Activated T-cell treated with anti-CD3 and anti-CD28 coated beads for 1 hour (primary cell): ENCODE data around the gene ERBB2.
"Not testable (repeated sequence)": the region's sequence is repeated elsewhere in the genome, so short reads cannot be mapped to it uniquely, and the experiment has no call there.

ENCODE experiments used
- DNase-seq: peaks from one replicate; pipeline ENCODE4 v3.0.0-alpha.2; 2020; ENCODE audit warnings: low read depth

Gene ERBB2

DNA sequence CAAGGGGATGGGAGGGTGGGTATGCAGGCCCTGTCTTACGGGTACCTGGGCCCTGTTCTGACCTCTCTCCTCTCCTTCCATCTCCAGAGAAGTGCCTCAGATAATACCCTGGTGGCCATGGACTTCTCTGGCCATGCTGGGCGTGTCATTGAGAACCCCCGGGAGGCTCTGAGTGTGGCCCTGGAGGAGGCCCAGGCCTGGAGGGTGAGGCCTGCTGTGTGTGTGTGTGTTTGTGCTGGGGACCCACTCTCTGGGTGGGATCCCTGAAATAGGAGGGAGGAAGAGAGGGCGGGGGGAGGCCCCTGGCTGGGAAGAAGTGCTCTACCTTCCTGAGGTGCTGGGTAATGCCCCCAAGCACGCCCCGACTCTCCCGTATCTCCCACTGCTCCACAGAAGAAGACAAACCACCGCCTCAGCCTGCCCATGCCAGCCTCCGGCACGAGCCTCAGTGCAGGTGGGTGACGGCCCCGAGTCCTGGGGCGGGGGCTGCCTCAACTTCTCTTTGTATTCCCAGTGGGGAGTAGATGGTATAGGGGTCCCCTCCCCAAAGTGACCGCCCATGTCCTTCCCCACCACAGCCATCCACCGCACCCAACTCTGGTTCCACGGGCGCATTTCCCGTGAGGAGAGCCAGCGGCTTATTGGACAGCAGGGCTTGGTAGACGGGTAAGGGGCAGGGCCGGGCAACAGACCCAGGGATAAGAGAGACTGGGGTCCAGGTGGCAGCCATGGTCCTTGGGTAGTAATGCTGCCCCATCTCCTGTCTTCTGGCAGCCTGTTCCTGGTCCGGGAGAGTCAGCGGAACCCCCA is 45.7 kb downstream of the ERBB2 start:
- no peak for DNase-seq

DNA sequence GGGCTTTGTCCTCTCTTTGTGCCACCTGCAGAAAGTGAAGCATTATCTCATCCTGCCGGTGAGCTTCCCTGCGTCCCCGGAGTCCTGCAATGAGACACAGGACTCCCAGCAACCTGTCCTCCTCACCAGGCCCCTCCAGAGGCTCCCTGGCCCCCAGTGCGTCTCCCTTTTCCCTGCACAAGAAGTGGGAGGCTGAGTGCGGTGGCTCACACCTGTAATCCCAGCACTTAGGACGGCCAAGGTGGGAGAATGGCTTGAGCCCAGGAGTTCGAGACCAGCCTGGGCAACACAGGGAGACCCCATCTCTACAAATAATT is 46.2 kb downstream of the ERBB2 start:
- no peak for DNase-seq

DNA sequence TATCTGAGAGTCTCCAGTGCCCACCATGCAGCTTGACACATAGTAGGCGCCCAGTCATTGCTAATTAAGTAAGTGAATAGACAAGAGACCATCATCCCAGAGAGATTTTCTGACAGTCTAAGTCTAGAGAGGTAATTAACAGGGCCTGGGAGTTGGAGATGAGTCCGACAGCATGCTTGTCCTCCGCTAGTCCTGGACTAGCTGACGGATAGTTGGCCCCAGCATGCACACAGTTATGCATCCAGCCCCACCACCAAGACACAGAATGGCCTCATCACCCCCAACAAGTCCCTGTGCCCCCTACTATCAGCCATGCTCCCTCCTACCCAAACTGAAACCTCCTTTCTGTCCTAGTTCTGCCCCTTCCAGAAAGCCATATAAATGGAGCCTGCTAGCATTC is 47.9 kb downstream of the ERBB2 start:
- DNase-seq = no peak

DNA sequence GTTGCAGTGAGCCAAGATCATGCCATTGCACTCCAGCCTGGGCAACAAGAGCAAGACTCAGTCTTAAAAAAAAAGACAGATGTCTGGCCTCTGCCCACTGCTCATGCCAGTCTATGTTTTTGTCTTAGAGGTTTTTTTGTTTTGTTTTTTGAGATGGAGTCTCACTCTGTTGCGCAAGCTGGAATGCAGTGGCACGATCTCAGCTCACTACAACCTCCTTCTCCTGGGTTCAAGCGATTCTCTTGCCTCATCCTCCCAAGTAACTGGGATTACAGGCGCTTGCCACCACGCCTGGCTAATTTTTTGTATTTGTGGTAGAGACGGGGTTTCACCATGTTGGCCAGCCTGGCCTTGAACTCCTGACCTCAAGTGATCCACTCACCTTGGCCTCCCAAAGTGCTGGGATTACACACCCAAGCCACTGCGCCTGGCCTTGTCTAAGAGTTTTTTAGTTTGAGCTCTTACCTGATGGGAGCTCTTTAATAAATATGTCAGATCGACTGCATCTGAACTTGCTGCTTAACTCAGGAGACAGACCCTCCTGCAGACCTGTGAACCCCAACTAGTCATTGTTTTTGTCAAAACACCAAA is 48.7 kb downstream of the ERBB2 start:
- not testable (repeated sequence) for DNase-seq

DNA sequence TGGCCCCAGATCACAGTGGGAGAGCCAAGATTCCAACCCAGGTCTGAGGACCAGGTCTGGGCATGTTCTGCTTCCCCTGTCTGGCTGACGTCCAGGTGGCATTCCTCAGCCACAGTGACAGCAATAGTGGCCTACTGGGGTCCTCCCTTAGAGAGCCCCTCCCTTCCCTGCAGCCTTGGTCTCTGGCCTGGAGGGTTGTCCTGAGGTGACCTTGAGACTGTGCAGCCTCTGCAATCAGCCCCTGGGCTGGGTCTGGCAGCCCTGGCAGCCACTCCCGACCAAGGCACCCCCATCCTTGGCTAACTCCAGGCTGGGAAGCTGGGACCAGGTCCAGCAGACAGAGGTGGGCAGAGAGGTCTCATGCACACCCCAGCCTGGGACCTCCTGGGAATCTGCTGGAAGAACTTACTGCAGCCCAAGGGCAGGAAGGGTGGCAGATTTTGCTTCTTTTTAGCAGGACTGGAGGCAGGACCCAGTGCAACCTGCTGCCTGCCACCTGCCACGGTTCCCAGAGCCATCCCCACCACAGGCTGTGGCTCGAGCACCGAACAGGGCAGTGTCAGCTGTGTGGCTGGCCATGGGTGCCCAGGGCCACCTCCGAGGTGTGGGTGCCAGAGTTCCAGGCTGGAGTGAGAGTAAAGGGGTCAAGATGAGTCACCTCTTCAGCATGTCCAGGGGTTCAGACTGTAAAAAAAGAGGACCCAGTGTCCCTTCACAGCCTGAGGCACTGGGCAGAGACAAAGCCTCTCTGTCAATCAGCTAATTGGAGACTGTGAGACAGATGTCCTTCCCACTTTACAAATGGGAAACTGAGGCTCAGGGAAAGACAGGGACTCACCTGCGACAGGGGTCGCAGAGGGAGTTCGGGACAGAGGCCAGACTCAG is 50.5 kb downstream of the ERBB2 start:
- no peak for DNase-seq

DNA sequence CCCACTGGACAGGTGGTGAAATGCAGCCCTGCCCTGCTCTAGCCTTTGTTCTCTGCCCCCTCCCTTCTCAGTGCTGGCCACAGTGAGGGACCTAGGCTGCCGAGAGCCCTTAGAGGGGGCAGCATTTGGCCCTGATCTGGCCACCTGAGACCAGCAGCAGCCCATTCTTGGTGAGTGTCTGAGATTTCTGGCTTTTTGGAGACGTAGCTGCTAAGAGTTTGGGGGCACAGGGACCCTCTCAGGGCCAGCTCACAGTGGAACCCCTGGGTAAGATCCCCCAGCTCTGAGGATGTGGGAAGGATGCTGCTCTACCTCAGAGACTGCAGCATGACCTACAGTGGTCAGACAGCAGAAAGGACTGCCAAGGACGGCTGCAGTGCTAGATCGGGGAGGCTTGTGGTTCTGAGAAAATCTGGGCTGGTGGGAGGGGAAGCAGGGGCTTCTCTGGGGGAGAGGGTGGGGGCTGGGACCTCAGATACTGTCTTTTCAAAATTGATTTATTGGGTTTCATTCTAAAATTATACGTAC is 51.2 kb downstream of the ERBB2 start:
- DNase-seq = no peak

DNA sequence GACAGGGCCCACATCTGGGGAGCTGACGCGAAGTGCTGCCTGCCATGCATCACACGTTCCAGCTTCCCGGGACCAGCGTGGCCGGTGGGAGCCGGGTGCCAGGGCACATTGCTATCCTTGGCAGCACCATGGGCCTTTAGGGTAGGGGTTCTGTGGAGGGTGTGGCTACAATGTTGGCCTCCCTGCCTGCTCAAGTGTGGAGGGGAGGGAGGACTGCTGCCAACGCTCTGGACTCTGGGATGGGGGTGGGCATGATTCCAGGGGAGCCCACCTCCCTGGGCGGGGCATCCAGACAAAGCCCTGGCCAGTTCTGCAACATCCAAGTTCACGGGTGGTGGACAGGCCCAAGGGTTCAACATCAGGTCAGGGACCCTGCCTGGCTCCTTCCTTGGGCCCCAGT is 51.8 kb downstream of the ERBB2 start:
- no peak for DNase-seq

DNA sequence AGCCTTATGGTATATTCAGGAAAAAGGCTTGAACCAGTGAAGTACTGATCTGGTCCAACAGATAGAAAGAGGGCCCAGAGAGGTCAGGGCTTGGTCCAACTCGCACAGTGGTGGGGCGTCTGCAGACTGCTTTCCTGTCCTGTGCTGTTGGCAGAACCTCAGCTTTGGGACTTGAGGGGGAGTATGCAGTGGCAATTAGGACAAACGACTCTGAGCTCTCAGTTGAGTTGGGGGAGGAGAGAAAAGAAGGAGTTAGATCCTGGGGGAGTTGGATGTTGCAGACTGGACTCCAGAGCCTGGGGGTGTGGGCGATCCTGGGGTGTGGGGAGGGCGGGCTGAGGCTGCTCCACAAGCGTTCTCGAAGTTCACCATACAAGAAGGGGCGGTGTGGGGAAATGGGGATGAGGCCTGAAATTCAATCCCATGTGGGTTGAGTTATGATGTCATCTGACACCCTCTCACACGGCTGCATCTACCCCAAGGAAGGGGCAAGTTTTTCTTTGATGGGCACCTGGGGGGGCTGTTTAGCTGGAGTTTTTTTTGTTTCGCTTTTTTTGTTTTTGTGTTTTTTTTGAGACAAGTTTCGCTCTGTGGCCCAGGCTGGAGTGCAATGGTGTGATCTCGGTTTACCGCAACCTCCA is 52.5 kb downstream of the ERBB2 start:
- no peak for DNase-seq

DNA sequence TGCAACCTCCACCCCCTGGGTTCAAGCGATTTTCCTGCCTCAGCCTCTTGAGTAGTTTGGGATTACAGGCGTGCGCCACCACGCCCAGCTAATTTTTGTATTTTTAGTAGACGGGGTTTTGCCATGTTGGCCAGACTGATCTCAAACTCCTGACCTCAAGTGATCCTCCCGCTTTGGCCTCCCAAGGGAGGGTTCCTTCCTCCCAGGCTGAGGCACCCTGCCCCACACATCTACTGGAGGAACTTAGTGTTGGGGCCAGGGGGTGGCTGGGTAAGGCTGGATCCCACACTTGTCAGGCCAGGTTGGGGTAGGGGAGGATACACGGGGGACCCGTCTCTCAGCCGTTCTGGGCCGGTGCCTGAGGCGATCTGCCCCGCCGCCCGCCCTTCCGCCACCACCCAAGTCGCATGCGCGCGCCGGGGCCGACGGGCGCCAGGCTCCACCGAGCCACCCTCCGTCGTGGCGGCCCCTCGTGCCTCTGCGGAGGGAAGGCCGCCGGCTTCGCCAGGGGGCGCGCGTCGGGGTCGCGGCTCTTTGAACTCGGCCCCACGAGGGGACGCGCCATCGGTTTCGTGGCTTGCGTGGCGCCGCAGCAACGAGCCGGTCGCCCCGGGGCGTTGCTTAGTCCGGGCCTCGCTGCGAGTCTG is 53.8 kb downstream of the ERBB2 start:
- DNase-seq = peak; percentile 61

DNA sequence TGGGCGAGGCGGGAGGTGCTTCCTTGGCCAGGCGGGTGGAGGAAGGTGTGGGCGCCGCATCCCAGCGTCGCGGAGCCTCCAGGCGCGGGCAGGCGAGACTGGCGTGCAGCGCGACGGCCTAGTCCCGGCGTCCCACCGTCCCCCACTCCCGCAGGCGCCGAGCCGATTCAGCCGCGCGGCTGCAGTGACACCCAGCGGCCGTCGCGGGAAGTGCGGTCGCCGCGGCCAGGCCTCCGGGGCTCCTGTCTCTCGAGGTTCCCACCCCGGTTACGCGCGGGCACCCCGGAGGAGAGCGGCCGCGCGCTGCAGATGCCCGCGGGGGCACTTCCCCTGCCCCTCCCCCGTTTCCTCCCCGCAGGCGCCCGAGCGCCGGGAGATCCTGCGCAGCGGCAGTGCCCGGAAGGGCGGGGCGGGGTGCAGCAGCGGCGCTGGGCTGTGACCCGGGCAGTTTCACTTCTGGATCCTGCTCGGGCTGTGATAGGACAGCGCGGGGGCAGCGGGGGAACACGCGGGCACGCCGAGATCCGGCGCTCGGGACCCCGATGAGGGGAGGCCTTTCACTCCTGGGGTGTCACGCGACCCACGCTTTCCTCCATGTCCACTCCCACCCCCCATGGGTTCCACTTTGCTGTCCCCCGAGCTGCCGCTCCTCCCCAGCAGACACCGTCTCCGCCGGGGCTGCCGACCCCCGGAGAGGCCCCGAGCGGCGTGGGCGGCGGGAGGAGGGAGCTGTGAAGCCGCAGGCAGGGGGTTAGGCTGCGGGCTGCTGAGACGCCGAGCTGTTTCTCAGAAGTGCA is 54.5 kb downstream of the ERBB2 start:
- DNase-seq = peak; percentile 93

DNA sequence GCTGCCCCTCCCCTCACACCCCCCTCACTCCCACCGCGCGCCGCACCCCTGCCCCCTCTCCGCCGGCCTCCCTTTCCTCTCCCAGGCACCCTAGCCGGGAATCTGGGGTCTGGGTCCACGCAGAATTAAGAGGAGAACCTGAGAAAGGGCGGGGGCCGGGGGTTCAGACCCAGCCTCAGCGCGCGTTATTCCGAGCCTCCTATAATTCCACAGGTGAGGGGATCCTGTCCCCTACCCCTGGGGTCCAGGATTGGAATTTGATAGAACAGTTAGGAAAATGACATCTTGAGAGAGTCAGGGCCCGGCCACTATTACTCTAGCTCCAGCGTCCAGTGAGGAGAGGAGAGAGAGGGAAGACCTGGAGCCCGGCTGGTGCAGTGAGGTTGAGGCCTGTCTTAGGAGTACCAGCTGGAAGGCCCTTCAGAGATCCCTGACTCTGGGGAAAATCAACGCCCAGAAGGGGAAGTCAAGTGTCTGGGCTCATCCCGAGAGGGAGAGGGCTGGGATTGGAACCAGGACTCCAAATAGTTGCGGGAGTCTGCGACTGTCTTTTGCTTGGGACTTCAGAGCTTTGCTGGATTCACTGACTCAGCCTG is 55.2 kb downstream of the ERBB2 start:
- DNase-seq = no peak

DNA sequence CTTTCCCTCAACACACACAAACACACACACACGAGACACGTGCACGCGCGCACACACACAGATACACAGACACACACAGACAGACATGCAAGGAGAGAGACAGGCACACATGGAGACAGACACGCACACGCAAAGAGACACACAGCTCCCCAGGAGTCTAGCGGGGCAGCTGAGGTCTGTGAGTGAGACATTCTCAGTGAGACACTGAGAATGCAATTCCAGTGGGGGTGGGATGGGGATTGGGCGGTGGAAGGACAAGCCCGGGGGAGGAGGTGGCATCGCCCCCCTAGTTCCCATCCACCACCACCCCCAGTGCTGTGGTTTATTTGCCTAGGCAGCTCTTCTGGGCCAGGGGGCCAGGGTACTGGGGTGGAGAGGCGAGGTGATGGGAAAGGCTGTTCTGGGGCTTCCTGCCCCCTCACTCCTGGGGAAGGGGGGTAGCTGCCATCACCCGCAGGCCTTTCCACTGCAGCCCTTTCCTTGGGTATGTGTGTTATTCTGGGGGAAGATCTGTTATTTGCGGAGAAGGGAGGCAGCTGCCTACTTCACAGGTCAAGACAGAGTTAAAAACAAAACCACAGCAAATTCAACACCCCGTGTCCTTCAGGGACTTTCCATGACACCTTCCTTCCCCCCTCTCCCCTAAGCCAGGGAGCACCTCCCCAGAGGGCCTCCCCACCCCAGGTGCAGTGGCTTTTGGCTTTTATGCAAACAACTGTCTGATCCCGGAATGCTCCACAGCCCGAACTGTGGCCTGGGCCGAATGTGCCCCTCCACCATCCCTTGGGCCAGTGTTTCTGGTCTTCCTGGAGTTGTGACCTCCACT is 55.9 kb downstream of the ERBB2 start:
- peak; percentile 35 for DNase-seq

DNA sequence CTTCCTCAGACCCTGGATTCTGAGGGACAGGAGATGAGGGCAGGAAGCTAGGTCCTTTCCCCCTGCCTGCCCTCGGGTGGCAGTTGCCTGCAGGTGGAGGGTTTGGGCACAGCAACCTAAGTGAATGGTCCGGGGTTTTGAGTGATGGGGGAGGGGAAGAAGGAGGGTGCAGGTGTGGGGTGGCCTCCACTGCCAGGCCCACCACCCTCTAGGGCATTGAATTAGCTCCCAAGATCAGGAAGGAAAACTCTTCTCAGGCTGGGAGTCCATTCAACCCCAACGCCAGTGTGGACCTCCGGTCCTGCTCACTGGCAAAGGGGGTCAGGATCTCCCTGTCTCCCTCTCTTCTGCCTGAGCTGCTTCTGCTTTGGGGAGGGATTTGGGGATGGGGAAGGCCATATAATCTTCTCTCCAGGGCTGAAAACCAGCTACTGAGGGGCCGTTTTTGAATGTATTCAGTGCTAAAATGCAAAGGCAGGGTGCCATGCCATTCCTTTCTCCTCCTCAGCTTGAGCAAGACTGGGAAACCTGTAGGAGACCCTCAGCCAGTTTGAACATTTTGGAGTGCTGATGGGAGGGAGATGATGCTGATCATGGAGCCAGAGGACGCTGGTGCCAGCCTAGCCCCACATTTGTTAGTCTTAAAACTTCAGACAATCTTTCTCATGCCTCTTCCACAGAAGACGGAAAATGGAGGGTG is 56.7 kb downstream of the ERBB2 start:
- DNase-seq = no peak

DNA sequence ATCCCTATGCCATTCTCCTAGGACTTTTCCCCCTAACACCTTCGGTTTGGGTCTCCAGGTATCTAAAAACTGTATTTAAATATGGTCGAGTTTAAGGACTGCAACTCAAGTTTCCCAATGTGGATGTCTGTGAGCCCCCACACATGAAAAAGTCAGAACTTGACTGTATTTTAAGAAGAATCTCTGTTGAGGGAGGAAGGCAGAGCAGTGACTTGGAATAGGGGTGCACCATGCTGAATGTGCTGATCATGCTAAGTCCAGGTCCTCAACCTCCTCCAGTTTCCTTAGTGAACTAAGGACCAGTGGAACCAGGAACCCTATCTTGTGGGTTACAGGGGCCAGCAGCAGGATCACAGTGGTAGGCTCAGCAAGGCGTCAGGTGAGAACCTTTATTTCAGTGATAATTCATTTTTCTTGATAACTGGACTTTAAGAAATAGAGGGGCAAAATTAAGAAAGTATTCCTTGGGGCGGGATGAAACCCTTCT is 57.4 kb downstream of the ERBB2 start:
- no peak for DNase-seq

DNA sequence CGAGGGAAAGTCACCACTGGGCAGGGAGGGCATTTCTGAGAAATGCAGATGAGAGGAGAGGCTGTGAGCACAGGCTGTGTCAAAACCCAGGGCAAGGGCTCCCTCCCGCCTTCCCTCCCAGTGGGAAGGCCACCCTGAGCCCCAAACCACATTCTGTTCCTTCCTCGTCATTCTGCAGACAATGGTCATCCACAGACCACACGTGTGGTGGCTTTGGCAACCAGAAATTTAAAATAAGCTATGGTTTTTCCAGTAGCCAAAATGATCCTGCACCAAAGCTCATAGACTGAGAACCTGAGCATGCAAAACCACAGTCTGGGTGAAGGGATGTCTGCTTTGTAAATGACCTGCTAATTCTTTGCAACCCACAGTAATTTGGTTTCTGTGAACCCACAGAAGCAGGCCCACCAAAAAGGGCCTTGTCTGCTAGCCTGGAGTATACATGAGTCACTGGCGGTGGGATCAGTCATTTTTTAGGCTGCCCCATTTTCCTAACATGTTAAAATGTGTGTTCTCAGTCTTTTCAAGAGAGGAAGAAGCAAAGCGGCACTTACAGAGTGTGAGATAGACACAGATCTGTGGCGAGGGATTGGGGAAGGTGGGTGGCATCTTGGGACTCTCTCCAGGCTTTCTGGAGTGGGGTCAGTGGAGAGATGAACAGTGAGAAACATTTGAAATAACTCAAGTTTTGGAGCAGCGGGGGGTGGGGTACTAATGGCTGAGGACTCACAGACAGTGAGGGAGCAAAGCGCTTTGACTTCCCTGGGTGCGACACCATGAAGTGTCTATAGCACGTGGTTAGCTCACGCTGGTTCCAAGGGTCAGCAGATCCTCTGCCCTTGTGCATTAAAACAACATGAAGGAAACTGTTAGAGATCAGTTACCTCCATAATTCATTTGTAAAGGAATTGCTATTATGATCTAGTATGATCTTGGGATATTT is 58.3 kb downstream of the ERBB2 start:
- DNase-seq = peak; percentile 22

DNA sequence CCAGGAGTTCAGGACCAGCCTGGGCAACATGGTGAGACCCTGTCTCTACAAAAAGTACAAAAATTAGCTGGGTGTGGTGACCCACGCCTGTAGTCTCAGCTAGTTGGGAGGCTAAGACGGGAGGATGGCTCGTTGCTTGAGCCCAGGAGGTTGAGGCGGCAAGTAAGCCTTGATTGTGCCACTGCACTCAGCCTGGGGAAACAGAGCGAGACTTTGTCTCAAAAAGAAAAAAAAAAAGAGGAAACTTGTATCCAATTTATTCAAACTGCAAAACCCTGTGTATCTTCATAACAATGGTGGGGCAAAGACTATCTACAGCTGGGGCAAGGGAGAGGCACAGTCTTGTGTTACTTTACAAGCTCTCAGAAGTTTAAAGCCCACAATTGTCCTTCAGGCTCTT is 59.3 kb downstream of the ERBB2 start:
- no peak for DNase-seq

DNA sequence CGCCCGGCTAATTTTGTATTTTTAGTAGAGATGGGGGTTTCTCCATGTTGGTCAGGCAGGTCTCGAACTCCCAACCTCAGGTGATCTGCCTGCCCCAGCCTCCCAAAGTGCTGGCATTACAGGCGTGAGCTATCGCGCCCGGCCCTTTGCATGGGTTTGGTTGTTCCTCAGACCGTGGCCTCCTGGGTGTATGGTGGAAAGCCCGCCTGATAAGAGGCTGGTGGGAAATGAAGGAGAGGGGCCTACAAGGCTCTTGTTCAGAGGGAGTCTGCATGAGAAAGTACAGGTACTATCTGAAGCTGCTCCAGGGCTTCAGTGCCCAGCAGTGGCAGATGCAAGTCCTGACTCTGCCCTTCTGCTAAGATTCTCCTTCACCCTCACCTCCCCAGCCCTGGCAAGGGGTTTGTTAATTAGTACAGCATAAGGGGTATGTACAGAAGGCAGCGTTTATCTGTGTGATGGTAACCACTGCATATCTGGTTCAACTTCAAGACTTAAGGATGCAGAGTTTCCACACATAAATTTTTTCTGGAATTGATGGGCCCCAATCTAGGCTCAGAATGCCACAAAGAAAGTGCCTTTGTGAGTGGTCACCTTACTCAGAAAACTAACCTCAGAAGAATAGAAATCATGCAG is 62.1 kb downstream of the ERBB2 start:
- no peak for DNase-seq
